Ovary (tissue), 3 donors: Measurements from ENCODE around the gene ALG2.

Experiments
- EP300 ChIP-seq: sonication (generic); formaldehyde crosslinking; IDR thresholded peaks from one replicate; pipeline ENCODE4 v1.6.1; 2017; ENCODE audit warnings: antibody characterized with exemption
- TF ChIP-seq, protein P1 (sequence below), 3 donors: fragments of 450-650 bp in 2 of 3; fragments of 200-600 bp in 1 of 3; IDR thresholded peaks; one replicate each; pipeline versions ENCODE4 v1.5.1 to v1.8.0; 2016 to 2022; ENCODE audit warnings: antibody characterized with exemption in 3 of 3, mild to moderate bottlenecking in 1 of 3
- donor health status: DM: no; HTN: no; CAD: no.

DNA sequence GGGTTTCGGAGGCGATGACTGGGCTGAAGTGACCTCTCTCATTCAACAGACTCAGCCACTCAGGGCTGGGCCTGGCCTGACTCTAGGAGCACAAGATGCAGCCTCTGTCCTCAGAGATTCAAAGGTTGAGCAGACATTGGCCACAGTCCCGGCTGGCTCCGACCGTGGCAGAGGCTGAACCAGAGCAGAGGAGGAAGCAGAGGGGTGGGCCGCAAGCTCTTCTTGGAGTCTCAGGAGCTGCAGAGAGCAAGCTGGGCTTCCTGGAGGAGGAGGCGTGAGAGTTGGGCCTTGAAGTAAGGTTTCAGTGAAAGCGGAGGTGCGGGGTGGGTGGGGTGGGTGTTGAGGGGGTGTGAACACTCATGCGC is 37.6 kb downstream of the ALG2 start:
- TF ChIP-seq, protein P1, sequence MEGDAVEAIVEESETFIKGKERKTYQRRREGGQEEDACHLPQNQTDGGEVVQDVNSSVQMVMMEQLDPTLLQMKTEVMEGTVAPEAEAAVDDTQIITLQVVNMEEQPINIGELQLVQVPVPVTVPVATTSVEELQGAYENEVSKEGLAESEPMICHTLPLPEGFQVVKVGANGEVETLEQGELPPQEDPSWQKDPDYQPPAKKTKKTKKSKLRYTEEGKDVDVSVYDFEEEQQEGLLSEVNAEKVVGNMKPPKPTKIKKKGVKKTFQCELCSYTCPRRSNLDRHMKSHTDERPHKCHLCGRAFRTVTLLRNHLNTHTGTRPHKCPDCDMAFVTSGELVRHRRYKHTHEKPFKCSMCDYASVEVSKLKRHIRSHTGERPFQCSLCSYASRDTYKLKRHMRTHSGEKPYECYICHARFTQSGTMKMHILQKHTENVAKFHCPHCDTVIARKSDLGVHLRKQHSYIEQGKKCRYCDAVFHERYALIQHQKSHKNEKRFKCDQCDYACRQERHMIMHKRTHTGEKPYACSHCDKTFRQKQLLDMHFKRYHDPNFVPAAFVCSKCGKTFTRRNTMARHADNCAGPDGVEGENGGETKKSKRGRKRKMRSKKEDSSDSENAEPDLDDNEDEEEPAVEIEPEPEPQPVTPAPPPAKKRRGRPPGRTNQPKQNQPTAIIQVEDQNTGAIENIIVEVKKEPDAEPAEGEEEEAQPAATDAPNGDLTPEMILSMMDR (IDR thresholded peaks at IDR 0.05): no peak
- no peak for TF ChIP-seq EP300
